Measurements from ENCODE around the gene HAX1.
"Not testable (repeated sequence)": the region's sequence is repeated elsewhere in the genome, so short reads cannot be mapped to it uniquely, and the experiment has no call there.

- not testable (repeated sequence) for TF ChIP-seq CTCF (conservative IDR thresholded peaks at IDR 0.05; ENCODE audit: low read length); EZH2phosphoT487 (IDR thresholded peaks at IDR 0.05; ENCODE audit: borderline replicate concordance)
Observed at GRCh38 chr1:154231112-154231511, 41.3 kb upstream of the HAX1 start.

All from Loucy (cell line).